H9 (cell line): ENCODE data around the gene GLB1L3. TPM values are rescaled to one million over a fixed set of nuclear protein-coding genes. Genes with fewer than 3 reads are reported as not detected.

ENCODE experiments used
- DNase-seq: peaks from one replicate; pipeline ENCODE4 v3.0.0-alpha.2; 2017
- H2AFZ ChIP-seq: one replicate; pipeline ENCODE4 v1.6.1; 2013; ENCODE audit warnings: mild to moderate bottlenecking, low read length, control low read depth, moderate library complexity
- H2AK5ac ChIP-seq: 2 replicates; pipeline ENCODE4 v1.6.1; 2013; ENCODE audit warnings: low read length, control low read depth, mixed read lengths; ENCODE audit not compliant: insufficient read length
- H2BK120ac ChIP-seq: one replicate; pipeline ENCODE4 v1.6.1; 2013; ENCODE audit warnings: low read depth, mild to moderate bottlenecking, low read length, control low read depth, inconsistent platforms; ENCODE audit not compliant: poor library complexity, severe bottlenecking
- H2BK12ac ChIP-seq: 2 replicates; pipeline ENCODE4 v1.6.1; 2013; ENCODE audit warnings: low read length, control low read depth, mixed read lengths, low read depth; ENCODE audit not compliant: insufficient read length
- H2BK15ac ChIP-seq: 2 replicates; pipeline ENCODE4 v1.6.1; 2013; ENCODE audit warnings: low read depth, low read length, control low read depth
- H2BK20ac ChIP-seq: one replicate; pipeline ENCODE4 v1.6.1; 2013; ENCODE audit warnings: low read depth, mild to moderate bottlenecking, low read length, control low read depth, inconsistent platforms; ENCODE audit not compliant: poor library complexity, severe bottlenecking
- H2BK5ac ChIP-seq: 2 replicates; pipeline ENCODE4 v1.6.1; 2013; ENCODE audit warnings: low read length, control low read depth, mixed read lengths; ENCODE audit not compliant: insufficient read length
- H3K14ac ChIP-seq: 2 replicates; pipeline ENCODE4 v1.6.1; 2013; ENCODE audit warnings: low read length, control low read depth; ENCODE audit not compliant: insufficient read depth
- H3K18ac ChIP-seq: 2 replicates; pipeline ENCODE4 v1.6.1; 2013; ENCODE audit warnings: low read depth, mild to moderate bottlenecking, mixed read lengths, low read length, control low read depth; ENCODE audit not compliant: insufficient read length
- H3K23ac ChIP-seq: 2 replicates; pipeline ENCODE4 v1.6.1; 2013; ENCODE audit warnings: low read length, control low read depth, mixed read lengths, low read depth; ENCODE audit not compliant: insufficient read length
- H3K23me2 ChIP-seq: 2 replicates; pipeline ENCODE4 v1.6.1; 2013; ENCODE audit warnings: low read depth, mild to moderate bottlenecking, mixed read lengths, low read length, control low read depth; ENCODE audit not compliant: insufficient read length, poor library complexity, severe bottlenecking
- H3K27ac ChIP-seq: 2 replicates; pipeline ENCODE4 v1.5.1; 2013; ENCODE audit warnings: low read length, control low read depth, mixed read lengths, low read depth; ENCODE audit not compliant: insufficient read length
- H3K27me3 ChIP-seq: 2 replicates; pipeline ENCODE4 v1.6.1; 2013; ENCODE audit warnings: low read length, control low read depth, inconsistent platforms; ENCODE audit not compliant: insufficient read depth
- H3K4ac ChIP-seq: 2 replicates; pipeline ENCODE4 v1.6.1; 2013; ENCODE audit warnings: low read depth, mild to moderate bottlenecking, control low read depth, inconsistent platforms, low read length, moderate library complexity
- H3K4me1 ChIP-seq: 2 replicates; pipeline ENCODE4 v1.6.1; 2013; ENCODE audit warnings: low read length, control low read depth, inconsistent platforms; ENCODE audit not compliant: insufficient read depth
- H3K4me2 ChIP-seq: 2 replicates; pipeline ENCODE4 v1.6.1; 2013; ENCODE audit warnings: low read length, control low read depth, mixed read lengths; ENCODE audit not compliant: insufficient read length, insufficient read depth
- H3K56ac ChIP-seq: 2 replicates; pipeline ENCODE4 v1.6.1; 2013; ENCODE audit warnings: low read depth, mild to moderate bottlenecking, mixed read lengths, low read length, control low read depth; ENCODE audit not compliant: insufficient read length
- H3K79me1 ChIP-seq: 2 replicates; pipeline ENCODE4 v1.6.1; 2013; ENCODE audit warnings: low read depth, mild to moderate bottlenecking, moderate library complexity, low read length, control low read depth, inconsistent platforms; ENCODE audit not compliant: insufficient read depth, poor library complexity, severe bottlenecking
- H3K79me2 ChIP-seq: 2 replicates; pipeline ENCODE4 v1.6.1; 2013; ENCODE audit warnings: low read length, control low read depth, inconsistent platforms; ENCODE audit not compliant: insufficient read depth
- H3K9ac ChIP-seq: 2 replicates; pipeline ENCODE4 v1.6.1; 2013; ENCODE audit warnings: low read length, control low read depth, mixed read lengths; ENCODE audit not compliant: insufficient read length; ENCODE audit errors: extremely low read depth
- H3K9me3 ChIP-seq: one replicate; pipeline ENCODE4 v1.6.1; 2013; ENCODE audit warnings: low read depth, low read length, inconsistent platforms; ENCODE audit not compliant: control insufficient read depth
- H3T11ph ChIP-seq: one replicate; pipeline ENCODE4 v1.6.1; 2013; ENCODE audit warnings: mild to moderate bottlenecking, low read length, control low read depth, inconsistent platforms
- H4K20me1 ChIP-seq: one replicate; pipeline ENCODE4 v1.6.1; 2013; ENCODE audit not compliant: control insufficient read depth, insufficient read length, insufficient read depth
- H4K5ac ChIP-seq: 2 replicates; pipeline ENCODE4 v1.6.1; 2013; ENCODE audit warnings: low read depth, mild to moderate bottlenecking, mixed read lengths, low read length, control low read depth; ENCODE audit not compliant: insufficient read length
- H4K8ac ChIP-seq: replicated peaks from 2 replicates; pipeline ENCODE4 v1.6.1; 2013; ENCODE audit warnings: low read length, control low read depth, mixed read lengths, low read depth; ENCODE audit not compliant: insufficient read length
- H4K91ac ChIP-seq: 2 replicates; pipeline ENCODE4 v1.6.1; 2013; ENCODE audit warnings: low read depth, mild to moderate bottlenecking, moderate library complexity, mixed read lengths, low read length, control low read depth; ENCODE audit not compliant: insufficient read length
- H3K27ac Mint-ChIP-seq, 3 experiments: 2 replicates in 2 of 3; 3 replicates in 1 of 3; pipeline ENCODE4 v1.8.0; 2020 to 2021; ENCODE audit warnings: mixed read lengths in 3 of 3, mild to moderate bottlenecking in 1 of 3, moderate library complexity in 1 of 3
- H3K27me3 Mint-ChIP-seq: 2 replicates; pipeline ENCODE4 v1.8.0; 2021; ENCODE audit warnings: low read depth, mild to moderate bottlenecking, moderate library complexity, mixed read lengths
- H3K36me3 Mint-ChIP-seq, 3 experiments: 2 replicates in 2 of 3; 3 replicates in 1 of 3; pipeline ENCODE4 v1.8.0; 2020 to 2021; ENCODE audit warnings: low read depth in 3 of 3, mixed read lengths in 3 of 3; ENCODE audit not compliant: insufficient read depth in 1 of 3
- H3K4me1 Mint-ChIP-seq, 2 experiments: 2 replicates each; pipeline ENCODE4 v1.8.0; 2020; ENCODE audit warnings: mixed read lengths in 2 of 2
- H3K4me3 Mint-ChIP-seq, 2 experiments: 2 replicates in 1 of 2; 3 replicates in 1 of 2; pipeline ENCODE4 v1.8.0; 2020 to 2021; ENCODE audit warnings: mild to moderate bottlenecking in 2 of 2, mixed read lengths in 2 of 2, moderate library complexity in 1 of 2
- H3K9me3 Mint-ChIP-seq, 2 experiments: 2 replicates in 1 of 2; 3 replicates in 1 of 2; pipeline ENCODE4 v1.8.0; 2020; ENCODE audit warnings: mild to moderate bottlenecking in 2 of 2, mixed read lengths in 2 of 2, moderate library complexity in 1 of 2
- WGBS: extraction: QIAGEN DNeasy Blood & Tissue Kit; methylation state at CpG from one replicate; pipeline ENCODE4 v1.1.7; 2013; ENCODE audit warnings: missing lambda C conversion rate, low lambda C conversion rate, mixed read lengths; ENCODE audit not compliant: insufficient read length; ENCODE audit errors: extremely low coverage; 5-methylcytosine and 5-hydroxymethylcytosine counted together
- total RNA-seq: library from RNA; stranded (reverse); gene quantifications from 2 replicates; pipeline ENCODE4 v1.2.1, GENCODE V29; 2021
- TF ChIP-seq, protein P1 (sequence below): fragments of 200-600 bp; sonication (generic); conservative IDR thresholded peaks from 3 replicates; pipeline ENCODE4 v1.8.0; 2021; ENCODE audit warnings: antibody characterized with exemption, mild to moderate bottlenecking

The GLB1L3 gene
- total RNA-seq, 1 experiment from 2014 or later, result 11.2 TPM

DNA sequence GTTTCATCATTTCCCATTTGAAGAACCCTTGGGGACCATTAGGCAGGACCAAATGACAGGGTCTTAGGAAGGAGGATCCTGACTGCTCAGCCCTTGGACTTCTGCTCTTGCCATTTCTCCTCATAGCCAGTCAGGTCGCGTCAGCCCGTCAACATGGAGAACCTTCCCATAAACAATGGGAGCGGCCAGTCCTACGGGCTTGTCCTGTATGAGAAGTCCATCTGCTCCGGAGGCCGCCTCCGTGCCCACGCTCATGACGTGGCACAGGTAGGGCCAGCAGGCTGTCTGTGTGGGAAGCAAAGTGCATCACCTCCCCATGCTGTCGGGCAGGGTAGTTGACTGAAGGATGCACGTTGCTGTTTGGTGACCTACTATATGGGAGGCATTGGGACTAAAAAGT lies 36.0 kb downstream of the GLB1L3 start:
- Histone ChIP-seq H2BK20ac (no peak overlapping the region), H2BK15ac (no peak overlapping the region), H3K23me2 (no peaks in the 10 kb centered on the region), H2BK12ac (no peak overlapping the region), H4K20me1 (no peaks in the 10 kb centered on the region), H3K9ac (no peak overlapping the region), H3K79me2 (no peaks in the 10 kb centered on the region), H3K27ac (no peak overlapping the region), H3K4me2 (no peak overlapping the region), H4K91ac (no peak overlapping the region), H3K23ac (no peak overlapping the region), H3K27me3 (no peaks in the 10 kb centered on the region), H3K4ac (no peak overlapping the region), H3K9me3 (peaks cover 5% of the 10 kb centered on the region), H2BK120ac (no peak overlapping the region), H4K5ac (no peak overlapping the region), H3K18ac (no peak overlapping the region), H2AFZ (no peak overlapping the region), H3K4me1 (no peaks in the 10 kb centered on the region), H4K8ac (no peak overlapping the region), H2BK5ac (no peak overlapping the region), H3K56ac (no peak overlapping the region), H2AK5ac (no peak overlapping the region), H3K14ac (no peak overlapping the region), H3T11ph (no peak overlapping the region), H3K79me1 (no peaks in the 10 kb centered on the region)
- Mint-ChIP-seq H3K27me3 (no peaks in the 10 kb centered on the region; the same call in 1 of the 2 replicates), H3K27ac (no peak overlapping the region; a peak in 1 of 7 replicates), H3K4me1 (peaks cover 0 to 2% of the 10 kb centered on the region in 2 experiments; a peak in 3 of 4 replicates), H3K9me3 (peaks cover 3 to 7% of the 10 kb centered on the region in 2 experiments; a peak in 2 of 5 replicates), H3K4me3 (no peak overlapping the region), H3K36me3 (peaks cover 22 to 43% (median 32%) of the 10 kb centered on the region in 3 experiments)
- DNase-seq, result no peak
- WGBS, result no CpG with 5 or more reads among the region's 12 CpGs
- TF ChIP-seq, protein P1, sequence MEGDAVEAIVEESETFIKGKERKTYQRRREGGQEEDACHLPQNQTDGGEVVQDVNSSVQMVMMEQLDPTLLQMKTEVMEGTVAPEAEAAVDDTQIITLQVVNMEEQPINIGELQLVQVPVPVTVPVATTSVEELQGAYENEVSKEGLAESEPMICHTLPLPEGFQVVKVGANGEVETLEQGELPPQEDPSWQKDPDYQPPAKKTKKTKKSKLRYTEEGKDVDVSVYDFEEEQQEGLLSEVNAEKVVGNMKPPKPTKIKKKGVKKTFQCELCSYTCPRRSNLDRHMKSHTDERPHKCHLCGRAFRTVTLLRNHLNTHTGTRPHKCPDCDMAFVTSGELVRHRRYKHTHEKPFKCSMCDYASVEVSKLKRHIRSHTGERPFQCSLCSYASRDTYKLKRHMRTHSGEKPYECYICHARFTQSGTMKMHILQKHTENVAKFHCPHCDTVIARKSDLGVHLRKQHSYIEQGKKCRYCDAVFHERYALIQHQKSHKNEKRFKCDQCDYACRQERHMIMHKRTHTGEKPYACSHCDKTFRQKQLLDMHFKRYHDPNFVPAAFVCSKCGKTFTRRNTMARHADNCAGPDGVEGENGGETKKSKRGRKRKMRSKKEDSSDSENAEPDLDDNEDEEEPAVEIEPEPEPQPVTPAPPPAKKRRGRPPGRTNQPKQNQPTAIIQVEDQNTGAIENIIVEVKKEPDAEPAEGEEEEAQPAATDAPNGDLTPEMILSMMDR, result no peak
